CD14-positive monocyte (primary cell): ENCODE measurements around the gene MACROD2. TPM values are rescaled to one million over a fixed set of nuclear protein-coding genes. Genes with fewer than 3 reads are reported as not detected.

ENCODE experiments used
- DNase-seq, 3 donors: peaks; one replicate each; pipeline ENCODE4 v3.0.0-alpha.2; 2011 to 2022
- H2AFZ ChIP-seq: 2 replicates; pipeline ENCODE4 v1.6.0; 2012; ENCODE audit warnings: mild to moderate bottlenecking, low read depth, low read length, inconsistent platforms; ENCODE audit not compliant: insufficient read depth, poor library complexity, severe bottlenecking
- H3K27ac ChIP-seq, 2 donors: 1 replicate in 1 of 2; 2 replicates in 1 of 2; pipeline ENCODE4 v1.5.1; 2012 to 2013; ENCODE audit warnings: low read length in 2 of 2, control low read depth in 1 of 2, inconsistent platforms in 1 of 2, low read depth in 1 of 2, mild to moderate bottlenecking in 1 of 2
- H3K27me3 ChIP-seq, 2 donors: one replicate each; pipeline versions ENCODE4 v1.6.0 to v1.6.1; 2011 to 2013; ENCODE audit warnings: low read length in 2 of 2; ENCODE audit not compliant: control insufficient read depth in 2 of 2, insufficient read depth in 2 of 2
- H3K36me3 ChIP-seq, 2 donors: replicated peaks in 1 of 2; 1 replicate in 1 of 2; 2 replicates in 1 of 2; pipeline versions ENCODE4 v1.5.1 to v1.6.1; 2012 to 2013; ENCODE audit warnings: low read length in 2 of 2, control low read depth in 1 of 2, inconsistent platforms in 1 of 2, mild to moderate bottlenecking in 1 of 2; ENCODE audit not compliant: insufficient read depth in 2 of 2, control insufficient read depth in 1 of 2
- H3K4me1 ChIP-seq, 2 donors: 1 replicate in 1 of 2; 2 replicates in 1 of 2; pipeline versions ENCODE4 v1.5.1 to v1.6.1; 2012 to 2013; ENCODE audit warnings: low read length in 2 of 2, control low read depth in 1 of 2, inconsistent platforms in 1 of 2, mild to moderate bottlenecking in 1 of 2, moderate library complexity in 1 of 2; ENCODE audit not compliant: insufficient read depth in 2 of 2, control insufficient read depth in 1 of 2
- H3K4me2 ChIP-seq: replicated peaks from 2 replicates; pipeline ENCODE3; 2012; ENCODE audit warnings: low read length, moderate library complexity, mild to moderate bottlenecking; ENCODE audit not compliant: poor library complexity, severe bottlenecking; ENCODE audit errors: extremely low read depth
- H3K4me3 ChIP-seq, 3 experiments: fragments of 200-600 bp in 1 of 3; sonication (generic) in 1 of 3; replicated peaks in 1 of 3; 1 replicate in 2 of 3; 2 replicates in 1 of 3; pipeline ENCODE4 v1.5.1; 2011 to 2013; ENCODE audit warnings: low read length in 3 of 3, mild to moderate bottlenecking in 3 of 3, control low read depth in 2 of 3, low read depth in 2 of 3, inconsistent platforms in 1 of 3, moderate library complexity in 1 of 3
- H3K79me2 ChIP-seq: 2 replicates; pipeline ENCODE4 v1.6.0; 2012; ENCODE audit warnings: mild to moderate bottlenecking, control low read depth, inconsistent platforms, low read length, moderate library complexity; ENCODE audit not compliant: insufficient read depth
- H3K9ac ChIP-seq: 2 replicates; pipeline ENCODE4 v1.6.0; 2017; ENCODE audit warnings: low read length, mild to moderate bottlenecking; ENCODE audit not compliant: insufficient read depth, poor library complexity, severe bottlenecking
- H3K9me3 ChIP-seq, 2 donors: replicated peaks in 1 of 2; 1 replicate in 1 of 2; 2 replicates in 1 of 2; pipeline versions ENCODE4 v1.5.1 to v1.6.1; 2012 to 2013; ENCODE audit warnings: low read length in 2 of 2, control low read depth in 1 of 2; ENCODE audit not compliant: control insufficient read depth in 1 of 2, insufficient read depth in 1 of 2
- H4K20me1 ChIP-seq: 2 replicates; pipeline ENCODE4 v1.6.0; 2012; ENCODE audit warnings: mild to moderate bottlenecking, low read length, control low read depth, moderate library complexity; ENCODE audit not compliant: insufficient read depth
- H3K27ac Mint-ChIP-seq, 7 donors: one replicate each; pipeline ENCODE4 v1.8.0; 2020; ENCODE audit warnings: mild to moderate bottlenecking in 7 of 7, mixed read lengths in 7 of 7, moderate library complexity in 6 of 7, inconsistent platforms in 2 of 7
- H3K27me3 Mint-ChIP-seq, 3 donors: one replicate each; pipeline ENCODE4 v1.8.0; 2021 to 2022; ENCODE audit warnings: low read depth in 3 of 3, mild to moderate bottlenecking in 3 of 3, mixed read lengths in 3 of 3, moderate library complexity in 3 of 3, inconsistent platforms in 1 of 3
- H3K36me3 Mint-ChIP-seq, 2 donors: one replicate each; pipeline ENCODE4 v1.8.0; 2020; ENCODE audit warnings: mixed read lengths in 2 of 2, inconsistent platforms in 1 of 2, mild to moderate bottlenecking in 1 of 2
- H3K4me1 Mint-ChIP-seq: one replicate; pipeline ENCODE4 v1.8.0; 2020; ENCODE audit warnings: mild to moderate bottlenecking, mixed read lengths
- H3K4me3 Mint-ChIP-seq, 2 donors: one replicate each; pipeline ENCODE4 v1.8.0; 2020; ENCODE audit warnings: mild to moderate bottlenecking in 2 of 2, mixed read lengths in 2 of 2, moderate library complexity in 1 of 2
- H3K9me3 Mint-ChIP-seq, 7 donors: one replicate each; pipeline ENCODE4 v1.8.0; 2020 to 2022; ENCODE audit warnings: mixed read lengths in 7 of 7, mild to moderate bottlenecking in 6 of 7, moderate library complexity in 6 of 7, inconsistent platforms in 2 of 7
- CTCF ChIP-seq: fragments of 200-600 bp; IDR thresholded peaks from one replicate; pipeline ENCODE4 v1.8.0; 2022; ENCODE audit warnings: antibody characterized with exemption, mild to moderate bottlenecking
- whole genome bisulfite sequencing: methylation state at CpG from one replicate; pipeline ENCODE4 v1.1.5; 2013; ENCODE audit warnings: missing lambda C conversion rate; ENCODE audit not compliant: insufficient coverage; 5-methylcytosine and 5-hydroxymethylcytosine counted together
- intact Hi-C, 2 donors: fragments of 100-400 bp; cut with micrococcal nuclease; formaldehyde crosslinking; loops; one replicate each; pipeline versions ENCODE4 v1.15.0 to v1.15.1; 2023
- polyA plus RNA-seq, 3 donors: library from polyadenylated mRNA; depleted of rRNA in 1 of 3; unstranded in 2 of 3; stranded (reverse) in 1 of 3; fragments of 300-500 nt in 2 of 3; fragments of >200 nt in 1 of 3; fragmentation: Illumina TruSeq in 2 of 3; gene quantifications; 1 replicate in 2 of 3; 2 replicates in 1 of 3; pipeline ENCODE4 v1.2.3, GENCODE V29; 2012 to 2021

Gene MACROD2
- polyA plus RNA-seq, 3 donors = 0.23 TPM; not detected in 2

DNA sequence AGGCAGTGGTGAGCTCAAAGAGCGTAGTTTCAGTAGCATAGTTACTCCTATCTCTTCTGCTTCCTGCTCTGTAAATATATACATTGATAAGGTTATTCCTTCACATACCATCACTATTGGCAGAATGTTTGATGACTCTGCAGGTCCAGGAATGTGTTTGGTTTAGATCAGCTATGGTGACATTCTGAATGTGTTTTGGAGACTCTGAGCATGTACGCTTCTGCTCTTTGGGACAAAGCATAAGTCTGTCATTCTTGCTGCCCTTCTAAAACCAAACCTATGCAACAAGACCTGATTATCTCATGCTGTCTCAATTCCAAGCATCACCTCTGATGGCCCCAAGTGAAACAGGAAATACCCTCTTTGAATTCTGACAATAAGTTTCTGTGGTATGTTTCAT lies 1503.6 kb downstream of the MACROD2 start:
- no peak overlapping the region for H3K27ac Mint-ChIP-seq
- WGBS = 100% methylated on average over 1 of the region's 2 CpGs
- Histone ChIP-seq H3K27me3 (no peaks in the 10 kb centered on the region), H2AFZ (no peak overlapping the region), H3K4me1 (no peaks in the 10 kb centered on the region), H3K79me2 (no peaks in the 10 kb centered on the region), H3K27ac (no peak overlapping the region), H3K9ac (no peak overlapping the region), H3K4me2 (no peak overlapping the region), H3K9me3 (no peaks in the 10 kb centered on the region), H3K36me3 (no peaks in the 10 kb centered on the region), H3K4me3 (no peak overlapping the region), H4K20me1 (no peaks in the 10 kb centered on the region)
- no peak for TF ChIP-seq CTCF
- intact Hi-C loops = no loop called here
- H3K4me1 Mint-ChIP-seq = no peaks in the 10 kb centered on the region
- H3K4me3 Mint-ChIP-seq = no peak overlapping the region
- no peaks in the 10 kb centered on the region for H3K36me3 Mint-ChIP-seq
- peaks cover 0 to 2% (median 0%) of the 10 kb centered on the region in 3 donors for H3K27me3 Mint-ChIP-seq
- no peak for DNase-seq
- peaks cover 0 to 8% (median 4%) of the 10 kb centered on the region in 7 donors for H3K9me3 Mint-ChIP-seq

DNA sequence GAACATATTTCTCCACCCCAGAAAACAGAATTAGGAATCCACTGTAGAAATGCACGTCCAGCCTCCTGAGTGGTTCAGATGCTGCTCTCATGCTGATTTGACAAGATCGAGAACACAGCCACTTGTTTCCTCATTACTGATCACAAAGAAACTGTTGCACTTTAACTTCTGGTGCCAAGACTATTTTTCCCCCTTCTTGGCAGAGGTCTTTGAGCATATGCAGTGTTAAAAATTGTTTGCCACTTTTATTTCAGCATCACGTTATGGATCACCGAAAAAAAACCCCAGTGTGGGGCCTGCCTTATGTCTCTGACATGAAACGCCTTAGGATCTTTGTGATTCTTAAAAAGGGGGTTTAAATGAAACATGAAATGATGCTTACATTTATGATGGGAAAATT lies 1511.0 kb downstream of the MACROD2 start:
- no peaks in the 10 kb centered on the region for H3K4me1 ChIP-seq
- Mint-ChIP-seq H3K4me3 (no peak overlapping the region), H3K4me1 (no peaks in the 10 kb centered on the region), H3K27ac (no peak overlapping the region), H3K27me3 (peaks cover 0 to 2% (median 0%) of the 10 kb centered on the region in 3 donors), H3K9me3 (peaks cover 2 to 18% (median 5%) of the 10 kb centered on the region in 7 donors), H3K36me3 (no peaks in the 10 kb centered on the region)
- TF ChIP-seq CTCF = no peak
- H3K79me2 ChIP-seq = no peaks in the 10 kb centered on the region
- H3K36me3 ChIP-seq = no peaks in the 10 kb centered on the region
- no peak for DNase-seq
- H3K4me2 ChIP-seq = no peak overlapping the region
- 75% methylated on average over 2 of the region's 5 CpGs for WGBS
- no peaks in the 10 kb centered on the region for H3K27me3 ChIP-seq
- H3K27ac ChIP-seq = no peak overlapping the region
- intact Hi-C loops = no loop called here
- no peak overlapping the region for H2AFZ ChIP-seq
- no peak overlapping the region for H3K4me3 ChIP-seq
- H3K9ac ChIP-seq = no peak overlapping the region
- H3K9me3 ChIP-seq = peaks cover 4 to 7% of the 10 kb centered on the region in 2 donors
- no peaks in the 10 kb centered on the region for H4K20me1 ChIP-seq
